GM18907 (cell line): ENCODE data around the gene SERPINB11.
"Not testable (repeated sequence)": the region's sequence is repeated elsewhere in the genome, so short reads cannot be mapped to it uniquely, and the experiment has no call there.

ENCODE experiments used
- ATAC-seq: cut with Tn5 transposase; IDR thresholded peaks from one replicate; pipeline ENCODE4 v1.9.1; 2021; ENCODE audit warnings: mild to moderate bottlenecking, moderate library complexity; ENCODE audit not compliant: unreplicated experiment

The SERPINB11 gene

DNA sequence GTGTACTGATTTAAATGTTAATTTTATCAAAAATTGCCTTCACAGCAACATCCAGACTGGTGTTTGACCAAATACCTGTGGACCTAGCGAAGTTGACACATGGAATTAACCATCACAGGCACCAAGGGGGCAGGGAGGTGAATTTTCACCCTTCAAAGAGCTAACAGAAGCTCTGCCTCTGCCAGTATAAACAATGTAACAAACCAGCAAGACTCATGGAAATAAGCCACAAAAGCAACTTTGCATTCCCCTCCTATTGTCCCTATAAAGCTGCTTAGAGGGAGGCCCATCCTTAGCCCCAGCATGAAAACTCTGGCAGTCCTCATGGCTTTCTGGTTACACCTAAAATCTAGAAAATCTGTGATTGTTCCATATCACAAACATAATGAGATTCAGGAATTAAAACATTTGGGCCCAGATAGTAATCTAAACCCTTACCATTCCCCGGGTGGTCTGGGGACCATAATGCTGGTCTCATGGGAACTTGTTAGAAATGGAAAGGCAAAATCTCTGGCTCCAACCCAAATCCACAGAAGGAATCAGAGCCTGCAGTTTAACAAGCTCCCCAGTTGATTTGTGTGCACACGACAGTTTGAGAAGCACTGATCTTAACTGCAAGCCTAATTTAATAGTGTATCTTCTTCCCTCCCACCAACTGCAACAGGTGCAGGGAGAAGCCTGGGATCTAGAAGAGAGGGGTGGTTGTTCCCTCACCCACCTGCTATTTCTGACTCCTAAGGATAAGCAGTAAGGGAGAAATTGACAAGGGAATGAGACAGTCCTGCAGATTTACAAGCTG, 23.1 kb downstream of the SERPINB11 start:
- no peak for ATAC-seq

DNA sequence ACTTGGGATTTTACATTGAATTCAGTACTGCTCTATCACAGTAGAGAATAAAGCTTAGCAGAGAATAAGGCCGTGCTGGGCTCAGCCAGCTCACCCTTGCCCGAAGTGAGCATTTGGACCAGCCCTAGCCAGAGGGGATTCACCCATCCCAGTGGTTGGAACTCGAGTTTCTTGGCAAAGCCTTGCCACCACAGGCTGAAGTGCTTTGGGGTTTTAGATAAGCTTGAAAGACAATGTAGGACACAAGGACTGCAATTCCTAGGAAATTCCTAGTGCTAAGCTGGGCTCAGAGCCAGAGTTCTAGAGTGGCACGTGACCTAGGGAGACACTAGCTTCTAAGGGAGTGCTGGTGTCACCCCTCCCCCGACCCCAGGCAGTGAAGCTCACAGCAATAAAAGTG, 28.0 kb downstream of the SERPINB11 start:
- ATAC-seq: no peak

DNA sequence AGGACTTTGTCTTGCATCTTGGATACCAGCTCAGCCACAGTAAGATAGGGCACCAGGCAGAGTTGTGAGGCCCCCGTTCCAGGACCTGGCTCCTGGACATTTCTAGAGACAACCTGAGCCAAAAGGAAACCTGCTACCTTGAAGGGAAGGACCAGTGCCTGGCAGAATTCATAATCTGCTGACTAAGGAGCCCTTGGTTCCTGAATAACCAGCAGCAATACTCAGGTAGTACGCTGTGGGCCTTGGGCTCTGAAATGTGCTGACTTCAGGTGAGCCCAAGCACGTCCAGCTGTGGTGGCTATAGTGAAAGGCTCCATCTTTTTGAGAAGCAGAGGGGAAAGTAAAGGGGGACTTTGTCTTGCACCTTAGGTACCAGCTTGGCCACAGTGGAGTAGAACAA, 28.5 kb downstream of the SERPINB11 start:
- no peak for ATAC-seq

DNA sequence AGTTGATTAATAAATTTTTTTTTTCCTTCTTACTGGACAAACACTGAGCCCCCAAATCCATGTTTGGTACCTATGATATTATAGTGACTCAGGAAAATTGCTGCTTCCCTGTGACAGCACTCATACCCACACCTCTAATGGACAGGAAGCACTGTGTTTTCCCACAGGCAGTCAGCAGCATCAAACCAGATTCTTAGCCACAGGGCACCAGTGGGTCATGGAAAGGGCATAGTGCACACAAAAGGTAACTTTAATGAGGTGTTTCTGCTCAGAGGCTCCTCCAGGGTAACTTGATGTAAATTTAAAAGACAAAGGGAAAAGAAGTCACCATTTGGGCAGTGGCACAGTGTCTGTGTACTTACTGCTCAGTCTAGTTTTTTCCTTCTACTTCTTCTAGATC, 34.1 kb downstream of the SERPINB11 start:
- no peak for ATAC-seq

DNA sequence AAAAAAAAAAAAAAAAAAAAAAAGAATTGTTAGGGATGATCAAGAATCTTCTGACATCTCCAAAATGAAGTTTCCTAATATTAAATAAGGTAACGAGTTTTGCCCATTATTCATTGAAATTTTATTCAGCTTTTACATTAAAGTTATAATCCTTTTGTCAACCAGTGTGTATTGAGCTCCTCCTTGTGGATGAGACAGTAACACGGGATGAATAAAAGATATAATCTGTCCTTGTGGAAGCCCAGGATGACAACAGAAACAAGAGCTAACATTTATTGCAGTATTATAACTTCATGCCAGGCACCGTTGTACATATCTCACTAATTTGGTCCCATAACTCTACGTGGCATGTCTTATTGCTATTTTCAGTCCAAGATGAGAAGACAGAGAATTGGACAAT, 39.0 kb downstream of the SERPINB11 start:
- ATAC-seq: no peak

DNA sequence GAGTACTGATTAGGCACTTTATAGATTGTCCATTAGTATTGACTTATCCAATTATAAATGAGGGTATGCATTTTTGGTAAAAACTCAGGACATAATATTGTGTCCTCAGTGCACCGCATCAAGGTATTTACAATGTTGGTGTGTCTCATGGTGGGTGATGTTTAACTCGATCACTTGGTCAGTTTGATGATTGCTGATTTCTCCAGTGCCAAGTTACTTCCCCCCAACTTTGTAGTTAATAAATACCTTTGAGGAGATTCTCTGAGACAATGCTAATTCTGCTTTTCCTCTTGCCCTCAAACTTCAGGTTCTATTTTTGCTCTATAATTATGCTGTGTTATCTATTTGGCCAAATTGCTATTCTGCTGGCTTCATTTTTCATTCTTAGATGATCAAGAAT, 44.2 kb downstream of the SERPINB11 start:
- no peak for ATAC-seq

DNA sequence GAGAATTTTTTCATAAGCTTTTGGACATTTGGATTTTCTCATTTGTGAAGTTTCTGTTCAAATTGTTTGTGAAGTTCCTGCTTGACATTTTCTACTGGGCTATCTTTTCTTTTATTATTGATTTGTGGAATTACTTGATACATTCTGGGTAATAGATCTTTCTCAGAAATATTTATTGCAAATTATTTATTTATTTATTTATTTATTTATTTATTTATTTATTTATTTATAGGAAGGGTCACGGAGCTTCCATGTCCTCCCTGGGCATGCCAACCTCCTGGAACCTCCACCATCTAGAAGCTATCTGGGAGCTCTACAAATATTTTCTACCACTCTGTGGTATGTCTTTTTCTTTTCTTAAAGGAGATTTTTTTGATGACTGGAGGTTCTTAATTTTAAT, 46.7 kb downstream of the SERPINB11 start:
- no peak for ATAC-seq

DNA sequence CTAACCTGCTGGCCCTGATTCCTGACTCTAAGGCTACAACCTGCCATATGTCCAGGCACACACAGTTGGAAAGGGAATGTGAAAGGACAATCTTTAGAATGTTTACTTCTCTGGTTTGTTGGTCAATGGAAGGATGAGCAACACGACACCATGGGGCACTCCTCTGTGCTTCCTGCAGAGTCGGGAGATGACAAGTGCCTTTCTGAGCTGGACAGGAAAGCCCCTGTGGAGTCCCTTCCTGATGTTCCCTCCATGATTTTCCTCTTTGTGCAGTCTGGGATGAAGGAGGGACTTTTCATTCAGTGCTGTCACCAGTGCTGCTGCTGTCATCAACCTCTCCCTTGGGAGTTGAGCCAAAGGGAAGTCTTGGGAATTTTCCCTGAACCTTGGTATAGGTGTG, 49.9 kb downstream of the SERPINB11 start:
- ATAC-seq: no peak

DNA sequence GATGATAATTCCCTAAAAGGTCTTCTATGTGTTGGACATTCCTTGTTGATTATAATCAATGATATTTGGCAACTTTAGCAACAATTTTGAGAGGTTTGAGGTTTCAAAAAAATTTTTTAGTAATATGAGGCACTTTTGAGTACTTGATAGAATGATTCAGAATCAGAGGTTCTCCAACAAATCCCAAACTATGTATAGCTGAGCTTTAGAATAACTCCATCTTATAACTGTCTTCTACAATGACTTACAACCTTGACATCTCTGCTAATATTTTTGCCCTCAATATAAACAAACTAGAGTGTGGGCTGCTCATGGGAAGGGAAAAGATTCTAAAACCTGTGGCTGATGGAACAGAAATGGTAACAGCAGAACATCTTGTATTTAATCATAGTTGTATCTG, 50.9 kb downstream of the SERPINB11 start:
- ATAC-seq: no peak

DNA sequence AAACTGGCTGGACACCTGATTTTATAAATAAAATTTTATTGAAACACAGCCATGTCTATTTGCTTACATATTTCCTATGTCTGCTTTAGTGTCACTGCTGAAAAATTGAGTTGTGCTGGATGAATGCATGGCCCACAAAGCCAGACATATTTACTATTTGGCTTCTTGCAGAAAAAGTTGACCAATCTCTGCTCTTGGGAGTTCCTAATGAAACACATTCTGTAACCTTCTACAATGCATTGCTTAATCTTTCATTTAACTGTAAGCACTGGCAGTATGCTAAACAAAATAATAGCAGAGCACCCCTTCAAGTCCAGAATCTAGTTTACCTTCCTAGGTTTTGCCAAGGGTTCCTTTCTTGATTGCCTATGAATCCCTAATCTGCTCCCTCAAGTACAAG, 54.8 kb downstream of the SERPINB11 start:
- no peak for ATAC-seq

DNA sequence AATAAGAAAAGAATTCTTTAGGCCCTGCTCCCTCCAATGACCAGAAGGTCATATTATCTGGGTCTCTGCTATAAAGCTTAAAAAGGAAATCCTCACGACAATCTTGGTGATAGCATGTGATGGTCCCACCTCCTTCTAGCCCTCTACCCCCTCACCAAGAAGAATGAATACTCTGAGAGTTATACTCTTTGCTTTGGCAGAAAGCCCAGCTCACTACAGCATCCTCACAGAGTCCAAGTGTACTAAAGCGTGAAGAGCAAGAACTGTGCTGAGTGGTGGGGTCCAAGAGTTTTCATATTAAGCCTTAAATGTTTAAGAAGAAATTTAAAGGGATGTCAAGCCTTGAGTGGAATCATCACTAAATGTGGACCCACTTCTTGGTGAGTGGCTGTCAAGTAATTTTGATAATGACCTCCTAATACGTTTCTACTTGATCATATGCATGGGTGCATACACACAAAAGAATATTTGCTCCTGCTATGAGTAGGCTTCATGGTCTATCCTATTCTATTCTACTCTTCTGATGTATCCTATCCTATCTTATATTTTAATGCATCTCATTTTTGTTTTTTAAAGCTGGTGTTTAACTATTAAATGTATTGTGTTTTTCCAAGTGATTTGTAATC, 56.0 kb downstream of the SERPINB11 start:
- ATAC-seq: no peak

DNA sequence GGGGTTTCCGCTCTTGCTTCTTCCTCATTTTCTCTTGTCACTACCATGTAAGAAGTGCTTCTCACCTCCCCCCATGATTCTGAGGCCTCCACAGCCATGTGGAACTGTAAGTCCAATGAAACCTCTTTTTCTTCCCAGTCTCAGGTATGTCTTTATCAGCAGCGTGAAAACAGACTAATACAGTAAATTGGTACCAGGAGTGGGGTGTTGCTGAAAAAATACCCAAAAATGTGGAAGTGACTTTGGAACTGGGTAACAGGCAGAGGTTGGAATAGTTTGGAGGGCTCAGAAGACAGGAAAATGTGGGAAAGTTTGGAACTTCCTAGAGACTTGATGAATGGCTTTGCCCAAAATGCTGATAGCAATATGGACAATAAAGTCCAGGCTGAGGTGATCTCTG, 57.0 kb downstream of the SERPINB11 start:
- ATAC-seq: not testable (repeated sequence)

DNA sequence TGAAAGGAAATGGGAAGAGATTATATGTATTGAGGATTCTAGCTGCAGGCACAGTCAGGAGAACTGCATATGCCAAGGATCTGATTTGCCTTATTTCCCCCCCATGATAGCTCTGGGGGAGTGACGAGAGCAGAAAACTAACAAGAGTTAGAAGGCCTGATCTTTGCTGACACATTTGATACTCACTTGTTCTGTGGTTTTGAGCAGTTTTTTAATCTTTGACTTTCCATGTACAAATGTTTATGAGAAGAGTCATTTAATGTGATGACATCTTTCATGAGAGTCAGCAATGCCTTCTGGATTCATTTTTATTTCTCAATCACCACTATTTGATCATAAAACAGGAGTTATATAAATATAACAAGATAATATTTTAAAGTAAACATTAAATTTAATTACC, 59.8 kb downstream of the SERPINB11 start:
- ATAC-seq: no peak

DNA sequence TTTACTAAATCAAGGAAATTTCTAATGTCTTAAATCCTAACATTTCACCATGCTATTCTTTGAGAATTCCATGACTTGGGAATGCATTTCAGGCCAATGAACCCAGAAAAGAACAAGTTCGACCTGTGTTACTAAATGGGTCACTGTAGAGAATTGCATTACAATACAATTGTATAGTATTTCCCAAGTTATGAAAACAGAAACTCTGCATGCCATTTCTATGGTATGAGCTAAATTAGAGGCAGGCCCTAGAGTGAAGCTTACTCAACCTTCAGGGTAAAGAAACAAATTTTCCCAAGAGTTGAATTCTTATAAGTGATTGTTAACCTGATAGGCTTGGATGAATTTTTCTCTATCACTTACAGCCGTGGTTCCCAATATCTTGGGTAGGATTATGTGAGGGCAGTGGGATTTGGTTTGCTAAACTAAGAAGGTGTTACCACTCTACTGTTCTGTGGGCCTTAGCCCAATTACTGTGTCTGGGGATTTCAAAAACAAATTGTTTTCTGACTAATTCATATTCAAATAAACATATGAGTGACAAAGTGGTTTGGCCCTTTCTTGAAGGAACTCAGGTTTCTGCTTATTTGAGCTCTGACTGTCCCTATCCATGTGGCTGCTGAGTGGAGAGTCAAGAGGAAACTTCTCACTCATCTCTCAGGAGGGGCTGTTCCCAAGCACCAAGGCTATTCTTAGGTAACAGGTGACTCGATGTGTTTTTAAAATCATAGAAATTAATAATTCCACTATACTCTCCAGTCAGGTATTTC, 61.3 kb downstream of the SERPINB11 start:
- ATAC-seq: no peak

DNA sequence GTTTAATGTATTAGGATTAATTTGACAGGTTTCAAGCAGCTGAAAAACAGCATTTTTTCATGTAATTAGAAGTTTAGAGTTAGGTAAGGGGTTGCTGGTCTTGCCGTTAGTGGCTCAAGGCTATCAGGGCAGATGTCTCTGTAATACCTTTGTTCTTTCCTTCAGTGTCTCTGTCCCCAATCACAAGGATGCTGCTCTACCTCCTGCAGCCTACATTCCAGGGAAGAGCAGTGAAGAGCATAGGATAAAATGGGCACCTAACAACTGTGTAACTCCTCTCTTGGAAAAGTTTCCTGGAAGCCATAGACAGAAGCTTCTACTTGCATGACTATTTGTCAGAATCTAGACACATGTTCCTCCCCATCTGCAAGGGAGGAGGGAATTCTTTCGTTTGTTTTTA, 63.1 kb downstream of the SERPINB11 start:
- ATAC-seq: no peak
